Stomach smooth muscle (tissue), 2 donors: ENCODE results near the gene FBXL20.
"Not testable (repeated sequence)": the region's sequence is repeated elsewhere in the genome, so short reads cannot be mapped to it uniquely, and the experiment has no call there.

Experiments
- H3K27ac ChIP-seq: one replicate; pipeline ENCODE4 v1.7.0; 2013; ENCODE audit warnings: mild to moderate bottlenecking, low read length, inconsistent platforms
- H3K27me3 ChIP-seq, 2 donors: one replicate each; pipeline ENCODE4 v1.7.0; 2013; ENCODE audit warnings: low read length in 2 of 2; ENCODE audit not compliant: insufficient read depth in 2 of 2, control insufficient read depth in 1 of 2
- H3K36me3 ChIP-seq, 2 donors: one replicate each; pipeline ENCODE4 v1.7.0; 2013; ENCODE audit warnings: low read length in 2 of 2; ENCODE audit not compliant: control insufficient read depth in 2 of 2, insufficient read depth in 2 of 2
- H3K4me1 ChIP-seq: one replicate; pipeline ENCODE4 v1.7.0; 2013; ENCODE audit warnings: low read length; ENCODE audit not compliant: control insufficient read depth, insufficient read depth
- H3K4me3 ChIP-seq, 2 donors: one replicate each; pipeline ENCODE4 v1.7.0; 2013; ENCODE audit warnings: low read length in 2 of 2
- H3K9ac ChIP-seq, 2 donors: one replicate each; pipeline ENCODE4 v1.7.0; 2013; ENCODE audit warnings: low read length in 2 of 2, mild to moderate bottlenecking in 1 of 2
- H3K9me3 ChIP-seq, 2 donors: one replicate each; pipeline ENCODE4 v1.7.0; 2013; ENCODE audit warnings: low read length in 2 of 2; ENCODE audit not compliant: control insufficient read depth in 2 of 2
- donor health status: healthy.
- donor health status: Pancreatic carcinoma.

The FBXL20 gene

DNA sequence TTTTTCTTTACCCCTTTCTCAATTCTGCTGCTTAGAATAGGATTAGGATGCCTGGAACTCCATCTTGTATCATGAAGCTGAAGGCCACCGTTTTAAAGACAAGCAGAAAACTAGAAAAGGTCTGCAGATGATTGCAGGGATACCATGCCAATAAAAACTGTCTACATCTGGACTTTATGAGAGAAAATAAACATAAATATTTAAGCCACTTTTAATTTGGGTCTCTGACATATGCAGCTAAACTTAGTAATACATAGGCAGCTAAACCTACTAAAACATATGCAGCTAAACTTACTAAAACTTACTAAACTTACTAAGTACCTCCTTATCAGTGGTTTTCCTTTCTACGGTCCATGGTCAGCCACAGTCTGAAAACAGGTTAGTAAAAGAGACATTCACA, 48.4 kb downstream of the FBXL20 start:
- Histone ChIP-seq H3K4me1 (no peaks in the 10 kb centered on the region), H3K27me3 (no peaks in the 10 kb centered on the region), H3K36me3 (no peaks in the 10 kb centered on the region), H3K27ac (no peak overlapping the region), H3K9ac (no peak overlapping the region), H3K9me3 (no peaks in the 10 kb centered on the region), H3K4me3 (no peak overlapping the region)

DNA sequence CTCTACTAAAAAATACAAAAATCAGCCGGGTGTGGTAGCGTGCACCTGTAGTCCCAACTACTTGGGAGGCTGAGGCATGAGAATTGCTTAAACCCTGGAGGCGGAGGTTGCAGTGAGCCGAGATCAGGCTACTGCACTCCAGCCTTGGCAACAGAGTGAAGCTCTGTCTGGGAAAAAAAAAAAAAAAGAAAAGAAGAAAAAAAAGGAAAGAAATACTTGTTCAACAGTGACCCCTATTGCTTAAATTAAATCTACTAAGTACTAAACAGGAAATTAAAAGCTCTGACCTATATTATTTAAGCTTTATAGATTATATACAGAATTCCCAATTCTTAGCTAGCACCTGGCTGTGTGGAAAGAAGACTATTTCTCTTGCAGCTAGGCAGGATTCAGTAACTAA, 48.9 kb downstream of the FBXL20 start:
- no peaks in the 10 kb centered on the region for H3K4me1 ChIP-seq
- no peaks in the 10 kb centered on the region for H3K27me3 ChIP-seq
- no peaks in the 10 kb centered on the region for H3K9me3 ChIP-seq
- H3K27ac ChIP-seq, result no peak overlapping the region
- no peak overlapping the region for H3K9ac ChIP-seq
- no peaks in the 10 kb centered on the region for H3K36me3 ChIP-seq
- H3K4me3 ChIP-seq, result no peak overlapping the region

DNA sequence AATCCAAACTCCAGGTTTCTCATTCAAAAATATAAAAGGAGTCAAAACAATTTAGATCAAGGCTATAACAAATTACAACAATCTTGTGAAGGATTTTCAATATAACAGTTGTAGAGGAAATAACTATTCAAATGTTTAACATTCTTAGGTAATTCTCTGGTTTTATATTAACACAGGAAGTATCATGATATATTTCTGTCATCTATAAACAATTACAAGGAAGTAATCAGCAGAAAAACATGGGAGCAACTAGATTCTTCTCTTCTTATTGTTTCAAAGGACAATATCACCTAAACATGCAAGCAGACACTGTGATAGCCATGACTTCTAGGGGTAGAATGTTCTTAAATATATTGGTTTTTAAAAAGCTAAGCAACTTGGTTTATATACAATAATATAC, 49.9 kb downstream of the FBXL20 start:
- H3K4me1 ChIP-seq, result no peaks in the 10 kb centered on the region
- H3K4me3 ChIP-seq, result no peak overlapping the region
- no peaks in the 10 kb centered on the region for H3K36me3 ChIP-seq
- no peaks in the 10 kb centered on the region for H3K27me3 ChIP-seq
- no peaks in the 10 kb centered on the region for H3K9me3 ChIP-seq
- H3K9ac ChIP-seq, result no peak overlapping the region
- no peak overlapping the region for H3K27ac ChIP-seq

DNA sequence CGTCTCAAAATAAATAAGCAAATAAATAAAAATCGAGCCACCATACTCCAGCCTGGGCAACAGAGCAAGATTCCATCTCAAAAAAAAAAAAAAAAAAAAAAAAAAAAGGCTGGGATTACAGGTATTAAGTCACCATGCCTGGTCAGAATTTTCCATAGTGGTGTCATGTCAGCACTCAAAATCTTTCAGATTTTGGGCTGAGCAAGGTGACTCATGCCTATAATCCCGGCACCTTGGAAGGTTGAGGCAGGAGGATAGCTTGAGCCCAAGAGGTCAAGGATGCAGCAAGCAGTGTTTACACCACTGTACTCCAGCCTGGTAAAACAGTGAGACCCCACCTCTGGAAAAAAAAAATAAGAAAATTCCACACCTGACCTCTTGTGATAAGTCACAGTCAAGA, 52.2 kb downstream of the FBXL20 start:
- Histone ChIP-seq H3K4me3 (no peak overlapping the region), H3K4me1 (no peaks in the 10 kb centered on the region), H3K9me3 (no peaks in the 10 kb centered on the region), H3K36me3 (no peaks in the 10 kb centered on the region), H3K27me3 (no peaks in the 10 kb centered on the region), H3K9ac (no peak overlapping the region), H3K27ac (no peak overlapping the region)

DNA sequence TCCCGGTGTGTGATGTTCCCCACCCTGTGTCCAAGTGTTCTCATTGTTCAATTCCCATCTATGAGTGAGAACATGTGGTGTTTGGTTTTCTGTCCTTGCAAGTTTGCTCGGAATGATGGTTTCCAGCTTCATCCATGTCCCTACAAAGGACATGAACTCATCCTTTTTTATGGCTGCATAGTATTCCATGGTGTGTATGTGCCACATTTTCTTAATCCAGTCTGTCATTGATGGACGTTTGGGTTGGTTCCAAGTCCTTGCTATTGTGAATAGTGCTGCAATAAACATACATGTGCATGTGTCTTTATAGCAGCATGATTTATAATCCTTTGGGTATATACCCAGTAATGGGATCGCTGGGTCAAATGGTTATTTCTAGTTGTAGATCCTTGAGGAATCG, 54.6 kb downstream of the FBXL20 start:
- H3K9me3 ChIP-seq, H3K9ac ChIP-seq, H3K4me1 ChIP-seq, H3K27ac ChIP-seq, H3K36me3 ChIP-seq, H3K4me3 ChIP-seq, H3K27me3 ChIP-seq: not testable (repeated sequence)

DNA sequence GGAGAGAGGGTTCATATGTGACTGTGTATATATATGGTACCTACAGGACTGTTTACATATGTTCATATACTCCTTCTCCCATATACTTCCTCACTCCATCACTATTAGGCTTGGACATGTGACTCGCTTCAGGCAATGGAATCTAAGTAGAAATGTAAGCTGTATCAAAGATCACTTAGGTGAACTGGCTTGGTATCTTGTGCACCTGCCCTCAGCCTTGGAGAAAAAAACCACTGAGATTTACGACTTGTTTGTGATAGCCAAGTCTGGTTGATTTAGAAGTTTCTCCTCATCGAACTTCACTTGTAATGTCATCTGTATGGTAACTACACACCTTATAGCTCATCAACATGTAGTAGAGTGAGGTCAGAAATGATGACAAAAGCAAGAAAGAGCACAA, 59.9 kb downstream of the FBXL20 start:
- no peak overlapping the region for H3K4me3 ChIP-seq
- H3K27me3 ChIP-seq, result no peaks in the 10 kb centered on the region
- no peak overlapping the region for H3K9ac ChIP-seq
- peaks cover 0 to 9% of the 10 kb centered on the region in 2 donors for H3K36me3 ChIP-seq
- H3K4me1 ChIP-seq, result no peaks in the 10 kb centered on the region
- no peaks in the 10 kb centered on the region for H3K9me3 ChIP-seq
- H3K27ac ChIP-seq, result no peak overlapping the region

DNA sequence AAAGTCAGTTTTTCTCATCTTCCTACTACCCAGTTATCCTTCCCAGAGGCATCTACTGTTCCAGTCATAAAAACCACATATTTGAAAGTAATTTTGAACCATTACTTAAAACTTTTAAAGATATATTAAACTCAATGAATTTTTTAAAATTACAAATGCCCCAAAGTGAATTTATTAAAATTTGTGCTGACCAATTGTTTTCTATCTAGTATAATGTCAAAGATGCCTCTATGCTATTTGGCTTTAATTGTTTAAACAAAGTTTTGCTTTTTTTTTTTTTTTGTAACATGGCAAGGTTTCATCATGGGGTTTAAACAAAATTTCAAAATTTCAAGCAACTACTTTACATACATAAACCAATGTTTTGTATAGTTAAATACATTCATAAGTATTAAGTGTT, 60.7 kb downstream of the FBXL20 start:
- H3K36me3 ChIP-seq, result peaks cover 0 to 9% of the 10 kb centered on the region in 2 donors
- H3K27ac ChIP-seq, result no peak overlapping the region
- no peak overlapping the region for H3K4me3 ChIP-seq
- no peak overlapping the region for H3K9ac ChIP-seq
- no peaks in the 10 kb centered on the region for H3K27me3 ChIP-seq
- H3K9me3 ChIP-seq, result no peaks in the 10 kb centered on the region
- H3K4me1 ChIP-seq, result no peaks in the 10 kb centered on the region

DNA sequence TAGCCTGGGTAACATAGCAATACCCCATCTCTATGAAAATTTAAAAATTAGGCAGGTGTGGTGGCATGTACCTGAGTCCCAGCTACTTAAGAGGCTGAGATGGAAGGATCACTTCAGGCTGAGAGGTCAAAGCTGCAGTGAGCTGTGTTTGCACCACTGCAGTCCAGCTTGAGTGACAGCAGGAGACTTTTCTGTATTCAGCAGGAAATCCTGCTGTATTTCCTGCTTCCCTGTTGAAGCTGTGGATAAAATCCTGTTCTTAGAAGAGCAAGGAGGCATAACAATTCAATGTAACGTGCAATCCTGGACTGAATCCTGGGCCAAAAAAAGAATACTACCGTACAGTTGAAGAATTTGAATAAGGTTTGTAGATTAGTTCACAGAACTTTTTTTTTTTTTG, 62.2 kb downstream of the FBXL20 start:
- Histone ChIP-seq H3K9ac (no peak overlapping the region), H3K36me3 (peaks cover 0 to 9% of the 10 kb centered on the region in 2 donors), H3K27ac (no peak overlapping the region), H3K4me1 (no peaks in the 10 kb centered on the region), H3K4me3 (no peak overlapping the region), H3K9me3 (no peaks in the 10 kb centered on the region), H3K27me3 (no peaks in the 10 kb centered on the region)

DNA sequence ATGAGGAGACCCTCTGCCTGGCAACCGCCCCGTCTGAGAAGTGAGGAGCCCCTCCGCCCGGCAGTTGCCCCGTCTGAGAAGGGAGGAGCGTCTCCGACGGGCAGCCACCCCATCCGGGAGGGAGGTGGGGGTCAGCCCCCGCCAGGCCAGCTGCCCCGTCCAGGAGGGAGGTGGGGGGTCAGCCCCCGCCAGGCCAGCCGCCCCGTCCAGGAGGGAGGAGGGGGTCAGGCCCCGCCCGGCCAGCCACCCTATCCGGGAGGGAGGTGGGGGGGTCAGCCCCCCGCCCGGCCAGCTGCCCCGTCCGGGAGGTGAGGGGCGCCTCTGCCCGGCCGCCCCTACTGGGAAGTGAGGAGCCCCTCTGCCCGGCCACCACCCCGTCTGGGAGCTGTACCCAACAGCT, 63.8 kb downstream of the FBXL20 start:
- not testable (repeated sequence) for H3K4me1 ChIP-seq, H3K27ac ChIP-seq, H3K4me3 ChIP-seq, H3K36me3 ChIP-seq, H3K9me3 ChIP-seq, H3K9ac ChIP-seq, H3K27me3 ChIP-seq

DNA sequence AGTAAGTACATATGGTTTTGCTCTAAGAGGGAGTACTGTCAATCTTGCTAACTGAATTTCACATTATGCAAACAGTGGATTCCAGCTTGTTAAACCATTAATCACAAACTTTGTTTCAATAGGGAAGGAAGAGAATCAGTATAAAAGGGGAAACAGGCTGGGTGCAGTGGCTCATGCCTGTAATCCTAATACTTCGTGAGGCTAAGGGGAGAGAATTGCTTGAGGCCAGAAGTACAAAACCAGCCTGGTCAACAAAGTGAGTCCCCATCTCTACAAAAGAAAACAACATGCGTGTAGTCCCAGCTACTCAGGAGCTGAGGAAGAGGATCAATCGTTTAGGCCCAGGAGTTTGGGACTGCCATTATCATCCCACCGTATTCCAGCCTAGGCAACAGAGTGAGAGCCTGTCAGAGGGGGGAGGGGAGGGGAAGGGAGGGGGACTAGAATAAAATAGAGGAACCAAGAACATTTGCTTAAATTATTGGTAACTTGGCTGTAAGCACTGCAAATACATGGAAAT, 65.7 kb downstream of the FBXL20 start:
- Histone ChIP-seq H3K27ac (no peak overlapping the region), H3K9ac (no peak overlapping the region), H3K4me1 (no peaks in the 10 kb centered on the region), H3K4me3 (no peak overlapping the region), H3K27me3 (no peaks in the 10 kb centered on the region), H3K9me3 (no peaks in the 10 kb centered on the region), H3K36me3 (no peaks in the 10 kb centered on the region)

DNA sequence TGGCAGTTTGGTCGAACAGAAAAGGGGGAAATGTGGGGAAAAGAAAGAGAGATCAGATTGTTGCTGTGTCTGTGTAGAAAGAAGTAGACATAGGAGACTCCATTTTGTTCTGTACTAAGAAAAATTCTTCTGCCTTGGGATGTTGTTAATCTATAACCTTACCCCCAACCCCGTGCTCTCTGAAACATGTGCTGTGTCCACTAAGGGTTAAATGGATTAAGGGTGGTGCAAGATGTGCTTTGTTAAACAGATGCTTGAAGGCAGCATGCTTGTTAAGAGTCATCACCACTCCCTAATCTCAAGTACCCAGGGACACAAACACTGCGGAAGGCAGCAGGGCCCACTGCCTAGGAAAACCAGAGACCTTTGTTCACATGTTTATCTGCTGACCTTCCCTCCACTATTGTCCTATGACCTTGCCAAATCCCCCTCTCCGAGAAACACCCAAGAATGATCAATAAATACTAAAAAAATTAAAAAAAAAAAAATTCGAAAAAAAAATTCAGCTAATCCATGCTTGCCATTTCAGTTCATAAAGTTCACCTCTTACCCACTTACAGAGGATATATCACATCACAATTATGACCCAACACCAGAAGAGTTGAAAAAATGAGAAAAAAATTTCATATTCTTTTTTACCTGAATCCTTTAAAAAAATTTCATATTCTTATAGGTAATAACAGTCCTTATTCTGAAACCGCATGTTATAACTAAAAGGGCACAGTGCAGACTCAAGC, 67.2 kb downstream of the FBXL20 start:
- not testable (repeated sequence) for H3K36me3 ChIP-seq, H3K27me3 ChIP-seq, H3K4me1 ChIP-seq, H3K4me3 ChIP-seq, H3K27ac ChIP-seq, H3K9ac ChIP-seq, H3K9me3 ChIP-seq
